Jurkat, Clone E6-1 (cell line): ENCODE data around the gene SUPT3H.

Experiments used
- DNase-seq: peaks from one replicate; pipeline ENCODE4 v3.0.0-alpha.2; 2011; ENCODE audit warnings: low read depth, low spot score
- H3K4me3 ChIP-seq: 2 replicates; pipeline ENCODE4 v1.5.1; 2011; ENCODE audit warnings: mild to moderate bottlenecking, low read length, control low read depth, moderate library complexity

Gene SUPT3H

DNA sequence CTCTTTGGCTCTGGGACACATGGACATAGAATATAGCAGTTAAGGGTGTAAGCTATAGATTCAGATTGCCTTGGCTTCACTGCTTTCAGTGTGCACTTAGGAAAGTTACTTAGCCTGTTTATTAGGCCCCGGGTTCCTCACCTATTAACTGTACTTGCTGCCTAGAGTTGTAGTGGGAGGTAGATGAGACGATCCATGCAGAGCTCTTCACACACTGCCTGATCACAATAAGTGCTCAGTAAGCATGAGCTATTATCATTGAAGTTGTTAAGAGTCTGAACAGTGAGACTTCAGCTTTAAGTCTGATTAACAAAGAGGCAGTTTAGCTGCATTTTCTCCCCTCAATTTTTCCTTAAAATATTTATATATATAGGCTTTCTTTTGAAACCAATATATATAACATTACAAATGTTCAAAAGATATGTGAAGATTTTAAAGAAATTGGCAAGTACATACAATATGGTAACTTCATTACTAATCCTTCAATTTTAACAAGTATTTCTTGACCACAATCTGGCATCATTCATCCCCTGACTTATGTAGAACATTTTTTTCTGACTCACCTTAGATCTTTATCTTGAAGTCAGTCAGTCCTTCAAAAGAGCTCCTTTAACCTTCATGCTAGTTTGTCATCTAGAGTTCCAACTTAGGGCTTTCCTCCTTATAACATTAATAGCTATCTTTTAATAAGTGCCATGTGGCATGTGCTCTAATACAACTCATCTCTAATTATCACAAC, 20.5 kb upstream of the SUPT3H start:
- no peak overlapping the region for H3K4me3 ChIP-seq
- no peak for DNase-seq

DNA sequence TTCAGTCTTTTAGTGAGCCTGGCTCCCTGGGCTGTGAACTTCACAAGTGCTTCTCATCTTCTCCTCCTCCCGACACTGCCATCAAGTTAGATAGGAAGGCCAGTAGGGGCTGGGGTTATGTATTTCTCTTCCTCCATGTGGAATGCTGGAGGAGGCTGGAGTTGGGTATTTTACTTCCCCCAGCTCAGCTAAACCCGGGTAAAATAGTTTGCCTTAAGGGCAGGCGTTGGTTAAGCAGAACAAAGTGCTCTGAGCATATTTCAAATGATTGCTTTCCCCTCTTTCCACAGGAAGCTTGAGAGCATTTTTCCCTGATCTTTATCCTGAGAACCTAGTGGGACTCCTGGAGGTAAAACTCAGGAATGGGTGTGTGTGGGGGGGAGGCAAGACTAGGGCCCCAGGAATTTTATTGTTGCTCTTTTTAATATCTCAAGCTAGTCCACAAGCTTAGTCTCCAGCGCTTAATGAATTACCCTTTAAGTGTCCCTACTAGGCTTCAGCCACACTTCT, 16.9 kb upstream of the SUPT3H start:
- H3K4me3 ChIP-seq = no peak overlapping the region
- DNase-seq = no peak

DNA sequence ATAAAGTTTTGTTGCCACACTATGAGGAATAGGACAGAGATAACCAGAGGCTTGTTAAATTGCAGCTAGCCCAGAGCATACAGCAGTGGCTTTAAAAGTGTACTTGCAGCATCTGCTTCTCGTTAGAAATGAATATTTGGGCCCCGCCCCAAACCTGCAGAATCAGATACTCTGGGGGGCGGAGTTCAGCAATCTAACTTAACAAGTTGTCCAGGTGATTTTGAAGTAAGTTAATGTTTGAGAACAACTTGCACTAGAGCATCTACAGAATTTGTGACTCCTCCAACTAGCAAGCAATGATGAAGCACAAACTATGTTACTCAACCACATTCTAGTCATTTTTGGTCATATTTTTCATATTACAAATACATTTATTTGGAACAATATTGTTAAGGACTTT, 10.6 kb upstream of the SUPT3H start:
- no peak for DNase-seq

DNA sequence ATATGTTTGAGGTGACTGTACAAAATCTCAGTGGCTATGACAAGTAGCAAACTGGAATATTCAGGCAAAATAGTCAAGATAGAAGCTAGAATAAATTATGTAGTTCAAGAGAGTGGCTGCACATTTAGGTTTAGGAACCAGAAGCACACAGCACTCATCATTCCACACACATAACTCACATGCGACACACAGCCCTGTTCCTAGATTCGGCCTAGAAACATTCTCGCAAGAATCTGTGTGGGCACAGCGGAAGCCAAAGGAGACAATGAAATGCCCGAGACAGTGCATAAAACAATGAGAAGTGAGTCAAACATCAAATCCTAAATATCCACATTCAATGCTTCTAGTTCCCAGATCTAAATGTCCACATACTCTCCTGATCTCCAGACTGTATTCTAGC, 9.5 kb upstream of the SUPT3H start:
- DNase-seq = no peak
- H3K4me3 ChIP-seq = no peak overlapping the region

More for the DNA sequence above, 10.6 kb upstream of the SUPT3H start:
- H3K4me3 ChIP-seq = no peak overlapping the region

DNA sequence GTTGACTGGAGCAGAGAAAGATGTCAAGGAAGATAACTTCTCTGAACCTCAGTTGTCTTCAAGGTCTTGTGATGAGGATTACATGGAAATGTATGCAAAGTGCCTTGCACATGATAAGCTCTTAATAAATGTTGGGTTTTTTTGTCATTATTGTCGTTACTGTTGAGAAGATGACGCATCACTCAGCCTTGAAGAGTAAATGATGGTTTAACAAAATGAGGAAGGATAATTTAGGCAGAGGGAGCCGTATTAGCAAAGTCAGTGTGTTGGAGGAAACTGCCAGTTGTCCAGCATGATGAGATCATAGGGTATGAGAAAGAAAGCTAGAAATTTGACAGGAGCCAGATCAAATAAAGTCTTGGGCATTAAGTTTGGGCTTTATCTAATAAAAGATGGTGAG, 8.8 kb upstream of the SUPT3H start:
- DNase-seq = no peak
- no peak overlapping the region for H3K4me3 ChIP-seq

DNA sequence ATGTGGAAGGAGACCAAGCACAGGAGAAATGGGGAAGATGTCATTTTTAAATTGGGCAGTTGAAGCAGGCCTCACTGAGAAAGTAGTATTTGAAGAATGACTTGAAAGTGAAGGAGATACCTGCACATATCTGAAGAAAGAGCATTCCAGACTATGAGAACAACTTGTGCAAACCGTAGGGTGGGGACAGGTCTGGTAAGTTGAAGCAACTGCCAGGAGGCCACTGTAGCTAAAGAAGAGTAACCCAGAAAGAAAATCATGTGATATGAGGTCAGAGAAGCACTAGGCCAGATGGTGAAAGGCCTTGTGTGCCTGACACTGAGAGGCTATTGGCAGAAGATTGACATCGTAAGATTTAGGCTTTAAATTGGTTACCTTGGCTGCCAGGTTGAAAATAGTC, 4.7 kb upstream of the SUPT3H start:
- no peak for DNase-seq
- no peak overlapping the region for H3K4me3 ChIP-seq

DNA sequence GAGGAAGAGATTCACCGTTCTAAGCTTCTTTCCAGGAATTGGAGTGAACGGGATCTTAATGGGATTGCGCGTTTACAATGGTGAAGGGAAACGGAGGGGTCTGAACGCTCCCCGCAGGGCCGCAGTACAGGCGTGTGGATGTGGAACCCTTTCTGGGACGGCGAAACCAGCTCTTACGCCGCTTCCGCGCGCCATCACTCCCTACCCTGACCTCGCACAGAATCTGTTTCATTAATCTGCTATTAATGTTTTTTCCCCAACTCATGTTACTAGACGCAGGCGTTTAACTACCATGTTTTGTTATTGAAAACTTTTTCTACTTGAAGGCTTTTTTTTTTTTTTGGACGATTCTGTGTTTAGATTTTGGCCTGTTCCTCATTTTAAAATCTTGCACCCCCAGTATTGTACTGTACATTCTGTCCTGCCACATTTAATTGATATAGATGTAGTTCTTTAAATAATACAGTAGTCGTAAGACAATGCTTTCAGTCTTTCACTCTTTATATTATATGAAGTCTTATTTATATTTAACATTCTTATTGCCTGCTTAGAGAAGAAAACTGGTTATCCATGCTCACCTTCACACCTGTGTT, 696 bp upstream of the SUPT3H start:
- peak overlapping the region; percentile 59 for H3K4me3 ChIP-seq
- DNase-seq = no peak

DNA sequence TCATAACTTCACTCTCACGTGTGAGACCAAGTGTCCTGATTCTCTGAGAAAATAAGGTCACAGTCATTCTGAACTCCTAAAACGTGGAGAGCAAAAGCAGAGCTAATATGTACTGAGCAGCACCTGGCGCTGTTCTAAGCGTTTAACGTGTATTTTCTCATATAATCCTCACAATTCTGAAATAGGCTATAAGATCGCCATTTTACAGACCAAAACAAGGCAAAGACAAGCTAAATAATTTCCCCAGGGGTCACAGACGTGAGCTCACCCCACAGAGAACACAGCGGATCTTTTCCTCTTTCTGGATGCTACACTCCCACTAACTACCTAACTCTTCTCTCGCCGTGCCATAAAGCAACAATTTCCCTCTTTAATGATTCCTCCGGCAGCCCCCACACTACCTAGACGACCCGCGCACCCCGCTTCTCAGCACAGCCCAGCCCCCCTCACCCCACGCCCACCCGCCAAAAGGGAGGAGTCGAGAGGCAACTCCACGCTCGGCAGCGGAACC, 636 bp downstream of the SUPT3H start:
- DNase-seq = no peak
- peak overlapping the region; percentile 59 for H3K4me3 ChIP-seq

DNA sequence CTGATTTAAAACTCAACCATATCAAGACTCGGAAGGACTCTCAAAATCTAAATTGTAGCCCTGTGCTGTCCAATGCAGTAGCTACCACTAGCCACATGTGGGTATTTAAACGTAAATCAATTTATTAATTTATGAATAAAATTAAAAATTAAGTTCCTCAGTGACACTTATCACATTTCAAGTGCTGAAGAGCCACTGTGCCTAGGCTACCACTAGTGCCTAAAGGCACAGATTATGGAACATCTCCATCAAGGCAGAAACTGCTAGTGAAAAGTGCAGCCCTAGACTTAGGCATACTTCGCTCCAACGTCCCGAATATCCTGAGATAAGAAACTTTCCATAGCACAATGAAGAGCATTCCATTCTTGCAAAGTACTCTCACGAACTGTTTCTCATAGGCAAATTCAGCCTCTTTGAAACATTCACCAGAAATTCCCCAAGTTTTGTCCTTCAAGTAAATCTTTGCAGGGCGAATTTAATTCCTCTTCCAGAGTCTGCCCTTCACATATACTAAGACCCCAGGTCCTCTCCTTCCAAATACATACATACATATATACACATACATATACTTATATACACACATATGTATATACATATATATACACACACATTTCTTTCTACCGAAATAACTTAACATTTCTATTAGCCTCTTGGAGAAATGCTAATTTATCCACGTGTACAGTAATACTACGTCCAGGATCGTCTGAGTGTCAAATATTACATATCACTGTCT, 1.3 kb downstream of the SUPT3H start:
- no peak for DNase-seq

DNA sequence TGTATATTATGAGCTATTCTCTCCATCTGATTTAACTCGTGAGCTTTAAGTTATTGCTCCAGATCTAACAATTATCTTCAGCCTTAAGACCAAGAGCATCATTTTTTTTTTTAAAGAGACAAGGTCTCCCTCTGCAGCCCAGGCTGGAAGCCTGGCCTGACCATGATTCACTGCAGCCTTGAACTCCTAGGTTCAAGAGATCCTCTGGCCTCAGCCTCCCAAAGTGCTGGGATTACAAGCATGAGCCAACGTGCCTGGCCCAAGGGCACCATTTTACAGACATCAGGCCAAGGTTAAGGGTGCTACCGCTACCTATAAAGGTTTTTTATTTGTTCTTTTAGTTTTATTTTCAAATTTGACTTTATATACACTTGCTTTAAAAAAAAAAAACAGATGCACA, 2.3 kb downstream of the SUPT3H start:
- DNase-seq = no peak
- H3K4me3 ChIP-seq = no peak overlapping the region

More for the DNA sequence above, 1.3 kb downstream of the SUPT3H start:
- peak overlapping the region; percentile 59 for H3K4me3 ChIP-seq

DNA sequence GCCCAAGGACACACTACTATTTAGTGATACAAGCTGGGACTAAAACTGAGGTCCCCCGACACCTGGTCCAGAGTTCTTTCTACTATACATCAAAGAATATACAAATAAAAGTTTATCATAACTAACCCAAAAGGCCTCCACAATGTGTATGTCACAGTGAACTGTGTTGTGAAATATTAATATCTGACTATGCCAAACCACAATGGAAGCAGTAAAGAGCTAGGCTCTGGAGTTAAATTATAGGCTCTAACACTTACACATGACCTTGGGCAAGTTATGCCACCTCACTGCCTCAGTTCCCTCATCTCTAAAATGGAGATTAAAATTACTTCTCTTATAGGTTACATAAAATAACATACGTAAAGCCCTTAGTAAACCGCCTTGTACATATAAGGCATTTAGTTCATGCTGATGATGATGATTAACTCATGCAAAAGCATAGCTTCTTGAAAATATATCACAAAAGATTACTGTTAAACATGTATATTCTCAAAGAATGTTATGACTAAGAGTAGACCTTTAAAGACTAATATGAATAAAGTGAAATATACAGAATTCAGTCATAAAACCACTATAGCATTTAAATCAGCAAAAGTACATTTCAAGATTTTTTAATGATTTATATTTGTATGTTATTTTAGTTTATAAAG, 5.7 kb downstream of the SUPT3H start:
- H3K4me3 ChIP-seq = no peak overlapping the region
- no peak for DNase-seq

DNA sequence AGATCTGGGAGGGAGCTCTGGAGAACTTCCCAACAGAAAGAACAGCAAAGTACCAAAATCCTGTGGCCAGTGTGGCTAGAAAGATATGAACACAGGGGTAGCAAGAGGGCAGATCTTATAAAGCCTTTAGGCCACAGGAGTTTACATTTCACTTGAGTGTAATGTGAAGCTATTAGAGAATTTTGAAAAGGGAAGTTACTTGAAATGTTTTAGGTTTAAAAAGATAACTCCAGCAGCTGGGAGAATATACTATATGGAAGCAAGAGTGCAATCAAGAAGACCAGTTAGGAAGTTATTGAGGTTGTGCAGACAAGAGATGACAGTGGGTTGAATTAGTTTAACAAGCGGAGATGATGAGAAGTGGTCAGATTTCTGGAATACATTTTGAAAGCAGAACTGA, 7.9 kb downstream of the SUPT3H start:
- DNase-seq = no peak

DNA sequence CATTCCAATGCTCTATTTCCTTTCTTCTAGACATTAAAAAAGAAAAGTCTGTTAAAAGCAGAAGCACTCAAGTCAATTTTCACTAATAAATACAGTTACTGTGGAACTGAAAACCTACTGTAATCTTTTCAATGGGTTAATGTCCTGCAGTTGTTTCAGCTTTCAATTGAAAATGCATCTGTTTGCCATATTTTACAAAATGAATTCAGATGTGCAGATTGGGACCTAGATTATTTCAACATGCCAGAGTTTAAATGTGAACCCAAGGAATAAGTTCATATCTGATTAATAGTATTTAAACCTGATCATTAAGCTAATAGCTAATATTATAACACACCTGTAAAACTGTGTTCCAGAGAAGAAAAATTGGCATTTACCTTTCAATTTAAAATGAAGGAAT, 9.7 kb downstream of the SUPT3H start:
- no peak overlapping the region for H3K4me3 ChIP-seq
- no peak for DNase-seq

More for the DNA sequence above, 7.9 kb downstream of the SUPT3H start:
- no peak overlapping the region for H3K4me3 ChIP-seq

DNA sequence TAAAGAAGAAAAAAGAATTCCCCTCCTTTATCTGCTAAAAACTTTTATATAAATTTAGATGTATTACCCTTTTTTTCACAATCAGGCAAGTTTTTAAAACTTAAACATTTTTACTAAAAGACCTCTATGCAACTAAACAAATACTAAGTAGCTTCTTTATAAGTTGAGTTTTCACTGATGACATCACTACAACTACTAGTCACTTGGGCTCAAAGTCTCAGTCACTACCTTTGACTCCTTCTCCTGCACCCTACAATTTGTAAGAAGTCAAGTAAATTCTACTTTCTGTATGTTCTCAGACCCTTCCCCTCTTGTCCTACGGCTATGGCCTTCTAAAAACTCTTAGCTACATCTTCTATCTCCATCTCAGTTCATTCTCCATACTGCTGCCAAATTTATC, 11.2 kb downstream of the SUPT3H start:
- H3K4me3 ChIP-seq = no peak overlapping the region
- no peak for DNase-seq

DNA sequence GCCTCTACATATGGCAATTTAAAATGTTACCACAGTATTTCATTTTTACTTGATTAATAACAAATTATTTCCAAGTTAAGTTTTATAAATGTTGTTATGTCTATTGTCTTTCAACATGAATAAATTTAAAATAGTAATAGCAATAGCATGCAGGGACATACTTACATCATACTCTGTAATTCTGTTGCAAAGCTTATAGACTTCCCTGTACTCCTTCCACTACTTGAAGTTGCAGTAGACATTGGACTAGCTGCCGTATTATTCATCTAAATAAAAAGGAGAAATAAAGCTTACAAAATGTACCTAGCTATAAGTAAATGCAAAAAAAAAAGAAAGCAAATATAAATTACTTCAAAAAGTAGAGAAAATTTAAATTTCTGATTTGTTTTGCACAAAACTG, 12.7 kb downstream of the SUPT3H start:
- H3K4me3 ChIP-seq = no peak overlapping the region
- no peak for DNase-seq

DNA sequence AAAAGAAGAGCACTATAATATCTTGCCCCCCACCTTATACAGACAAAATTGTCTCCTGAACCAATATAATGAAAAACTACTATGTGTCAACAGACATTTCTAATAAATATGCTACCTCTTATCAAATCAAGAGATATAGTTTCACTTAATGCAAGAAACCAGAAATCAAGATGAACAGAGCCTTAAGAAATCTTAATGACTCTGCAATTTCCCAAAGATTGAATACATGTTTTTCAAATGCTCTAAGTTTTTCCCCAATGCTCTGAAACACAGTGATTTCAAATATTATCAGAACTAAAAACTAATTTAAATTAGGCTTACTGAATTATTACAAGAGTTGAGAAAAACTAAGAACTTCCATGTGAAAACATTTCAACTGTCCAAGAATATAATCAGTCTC, 13.3 kb downstream of the SUPT3H start:
- no peak overlapping the region for H3K4me3 ChIP-seq
- no peak for DNase-seq

DNA sequence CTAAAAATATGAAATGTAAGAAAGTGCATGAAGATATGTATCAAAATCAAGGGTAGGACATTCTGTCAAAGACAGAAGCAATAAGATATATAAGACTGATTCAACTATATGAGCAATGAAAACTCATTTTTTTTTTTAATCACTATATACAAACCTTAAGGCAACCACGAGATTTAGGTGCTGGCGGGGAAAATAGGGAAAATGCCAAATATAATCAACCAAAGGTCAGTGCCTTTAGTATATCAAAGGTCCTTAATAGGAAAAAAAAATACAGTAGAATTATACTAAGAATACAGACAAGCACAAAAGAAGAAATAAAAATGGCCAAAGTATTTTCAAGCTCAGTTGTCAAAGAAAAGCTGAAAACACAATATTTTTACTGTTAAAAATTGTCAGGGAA, 24.1 kb downstream of the SUPT3H start:
- no peak for DNase-seq

DNA sequence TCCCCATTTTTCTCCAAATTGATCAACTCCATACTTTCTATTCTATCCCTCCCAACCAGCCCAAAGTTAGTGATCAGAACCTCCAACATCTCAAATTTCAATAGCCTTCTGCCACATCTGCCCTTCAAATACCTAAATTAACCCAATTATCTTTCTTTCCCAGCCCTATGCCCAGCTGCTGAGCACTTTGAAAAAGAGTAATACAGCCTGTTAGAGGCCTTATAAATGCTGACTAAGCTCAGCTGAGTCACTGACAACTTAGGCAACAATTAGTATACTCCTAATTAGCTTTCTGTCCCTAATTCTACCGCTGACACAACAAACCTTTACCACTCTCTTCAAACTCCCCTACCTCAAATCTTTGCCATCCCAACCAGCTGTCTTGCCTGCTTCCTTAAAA, 26.1 kb downstream of the SUPT3H start:
- H3K4me3 ChIP-seq = no peak overlapping the region
- no peak for DNase-seq

More for the DNA sequence above, 24.1 kb downstream of the SUPT3H start:
- H3K4me3 ChIP-seq = no peak overlapping the region

DNA sequence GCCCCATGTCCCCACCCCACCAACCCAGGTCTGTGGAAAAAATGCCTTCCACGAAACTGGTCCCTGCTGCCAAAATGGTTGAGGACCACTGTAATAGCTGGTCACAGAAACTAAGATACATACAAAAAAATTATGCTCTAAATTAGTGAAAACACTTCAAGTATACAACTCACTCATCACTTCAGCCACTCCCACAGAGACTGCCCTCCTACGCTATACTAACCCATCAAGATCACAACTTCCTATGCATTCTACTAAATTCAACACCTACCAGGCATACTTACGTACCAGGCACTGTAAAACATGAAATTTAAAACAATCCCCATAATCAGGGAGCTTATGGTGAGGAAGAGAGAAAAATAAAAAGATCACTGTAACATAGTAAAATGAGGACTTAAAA, 26.7 kb downstream of the SUPT3H start:
- no peak overlapping the region for H3K4me3 ChIP-seq
- DNase-seq = no peak
